ENCODE measurements around the gene QSER1.

- TF ChIP-seq POLR2A (IDR thresholded peaks at IDR 0.05) (no peak), CTCF (IDR thresholded peaks at IDR 0.05) (no peak), EP300 (IDR thresholded peaks at IDR 0.05) (no peak), POLR2AphosphoS5 (IDR thresholded peaks at IDR 0.05) (no peak)
These were observed 124.9 kb downstream of the QSER1 start for GRCh38 chr11:33017478-33017877.

Measured in sigmoid colon (tissue), 4 donors.